Adrenal gland (tissue), 12 donors: ENCODE results near the gene ZBTB5. TPM values are rescaled to one million over a fixed set of nuclear protein-coding genes. Genes with fewer than 3 reads are reported as not detected.
A peak's percentile ranks its signal among the peaks of the same experiment; 100 is the strongest.
"Not testable (repeated sequence)": the region's sequence is repeated elsewhere in the genome, so short reads cannot be mapped to it uniquely, and the experiment has no call there.

Source experiments
- DNase-seq, 7 donors: peaks; one replicate each; pipeline ENCODE4 v3.0.0-alpha.2; 2019 to 2020
- H3K27ac ChIP-seq, 5 donors: fragments of 200-600 bp; sonication (generic) in 4 of 5; 1 replicate in 3 of 5; 2 replicates in 2 of 5; pipeline versions ENCODE4 v1.5.1 to v1.8.0; 2016 to 2020; ENCODE audit warnings: mild to moderate bottlenecking in 1 of 5
- H3K27me3 ChIP-seq: fragments of 200-600 bp; 2 replicates; pipeline ENCODE4 v1.8.0; 2021
- H3K36me3 ChIP-seq, 2 donors: fragments of 200-600 bp; replicated peaks in 1 of 2; 1 replicate in 1 of 2; 2 replicates in 1 of 2; pipeline versions ENCODE4 v1.5.1 to v1.8.0; 2018 to 2022
- H3K4me1 ChIP-seq, 2 donors: fragments of 200-600 bp; replicated peaks in 1 of 2; 1 replicate in 1 of 2; 2 replicates in 1 of 2; pipeline versions ENCODE4 v1.5.1 to v1.8.0; 2018 to 2021
- H3K4me3 ChIP-seq, 4 donors: fragments of 200-600 bp; sonication (generic) in 3 of 4; one replicate each; pipeline ENCODE4 v1.5.1; 2016 to 2018
- H3K9me3 ChIP-seq, 3 donors: fragments of 200-600 bp; sonication (generic) in 1 of 3; replicated peaks in 1 of 3; 1 replicate in 2 of 3; 2 replicates in 1 of 3; pipeline versions ENCODE4 v1.5.1 to v1.8.0; 2016 to 2021
- CTCF ChIP-seq, 6 experiments: fragments of 450-650 bp in 4 of 6; fragments of 200-600 bp in 2 of 6; sonication (generic) in 1 of 6; IDR thresholded peaks; 1 replicate in 5 of 6; 2 replicates in 1 of 6; pipeline versions ENCODE4 v1.5.1 to v1.8.0; 2016 to 2021; ENCODE audit warnings: antibody characterized with exemption in 6 of 6, mild to moderate bottlenecking in 2 of 6, moderate library complexity in 1 of 6
- POLR2A ChIP-seq, 2 donors: fragments of 450-650 bp; IDR thresholded peaks; one replicate each; pipeline ENCODE4 v1.6.1; 2017; ENCODE audit warnings: antibody characterized with exemption in 2 of 2, mild to moderate bottlenecking in 2 of 2, moderate library complexity in 1 of 2
- WGBS, 4 donors: extraction: QIAGEN DNeasy Blood & Tissue Kit in 2 of 4; methylation state at CpG; one replicate each; pipeline versions ENCODE4 v1.1.5 to v1.1.7; 2013 to 2017; 5-methylcytosine and 5-hydroxymethylcytosine counted together
- intact Hi-C, 2 donors: fragments of 100-400 bp; cut with DNase I; formaldehyde crosslinking; loops; one replicate each; pipeline versions ENCODE4 v1.14.1 to v1.15.0; 2022 to 2023
- polyA plus RNA-seq, 3 donors: library from polyadenylated mRNA; stranded (reverse); fragments of 200-250 nt in 2 of 3; fragments of 350-450 nt in 1 of 3; fragmentation: Illumina TruSeq in 1 of 3; extraction: RNeasy Lipid Tissue Mini Kit (QIAGEN cat#74804) in 1 of 3; gene quantifications; one replicate each; pipeline ENCODE4 v1.2.3, GENCODE V29; 2013 to 2014
- total RNA-seq, 9 donors: library from RNA; depleted of rRNA in 4 of 9; stranded (reverse); fragments of >200 nt in 4 of 9; fragments of 120-200 nt in 1 of 9; fragmentation: NEBNext Ultra II Directional in 1 of 9; extraction: Animal tissue kit (Norgen Biotek cat#: 25700) in 1 of 9; gene quantifications; one replicate each; pipeline versions ENCODE4 v1.1.0 to v1.2.4, GENCODE V29; 2013 to 2023
- donor health status: healthy with polysubstance abuse.
- donor health status: Bipolar disorder and iron deficiency.
- donor health status: DM: yes; HTN: yes; CAD: no.
- donor health status: DM: no; HTN: no; CAD: no.
- donor health status: DM: no; HTN: no; CAD: no.
- donor health status: DM: yes; HTN: yes; CAD: no.

Gene ZBTB5
- total and polyA plus RNA-seq, 12 donors = 2.3 to 19.6 (median 10.6) TPM

- TF ChIP-seq POLR2A (IDR thresholded peaks at IDR 0.05) (no peak), CTCF (IDR thresholded peaks at IDR 0.05) (no peak)
- Histone ChIP-seq H3K27ac (peak overlapping the region in 4 of 5 donors; percentile 32 to 68 (median 42)), H3K36me3 (no peaks in the 10 kb centered on the region), H3K4me1 (peaks cover 14 to 18% of the 10 kb centered on the region in 2 donors), H3K4me3 (no peak overlapping the region), H3K9me3 (no peaks in the 10 kb centered on the region), H3K27me3 (no peaks in the 10 kb centered on the region)
- 27 to 44% (median 34%) methylated on average over 3 of the region's 3 CpGs for WGBS, 4 donors
- DNase-seq = no peak
- intact Hi-C loops = no loop called here
Measured at GRCh38 chr9:37405350-37405749, 59.9 kb downstream of the ZBTB5 start.

GRCh38 chr9:37404590-37404989 is 60.7 kb downstream of the ZBTB5 start:
- Histone ChIP-seq H3K36me3 (no peaks in the 10 kb centered on the region), H3K27ac (peak overlapping the region in 4 of 5 donors; percentile 32 to 68 (median 42)), H3K9me3 (no peaks in the 10 kb centered on the region), H3K4me3 (no peak overlapping the region), H3K27me3 (no peaks in the 10 kb centered on the region), H3K4me1 (peaks cover 14 to 18% of the 10 kb centered on the region in 2 donors)
- TF ChIP-seq CTCF (IDR thresholded peaks at IDR 0.05) (no peak), POLR2A (IDR thresholded peaks at IDR 0.05) (no peak)
- DNase-seq = peak in 1 of 7 donors; percentile 63
- intact Hi-C loops = no loop called here
- WGBS, 4 donors = 58 to 78% (median 67%) methylated on average over 6 to 9 of the region's 9 CpGs

- H3K9me3 ChIP-seq = no peaks in the 10 kb centered on the region
- intact Hi-C loops = no loop called here
- no peaks in the 10 kb centered on the region for H3K27me3 ChIP-seq
- H3K4me3 ChIP-seq = no peak overlapping the region
- H3K27ac ChIP-seq = no peak overlapping the region
- 76 to 90% (median 80%) methylated on average over 2 of the region's 2 CpGs for WGBS, 4 donors
- H3K4me1 ChIP-seq = no peaks in the 10 kb centered on the region
- no peaks in the 10 kb centered on the region for H3K36me3 ChIP-seq
- no peak for DNase-seq
- TF ChIP-seq POLR2A (IDR thresholded peaks at IDR 0.05) (no peak), CTCF (IDR thresholded peaks at IDR 0.05) (no peak)
Measured at GRCh38 chr9:37399336-37399735, 65.9 kb downstream of the ZBTB5 start.

- H3K36me3 ChIP-seq = no peaks in the 10 kb centered on the region
- TF ChIP-seq POLR2A (IDR thresholded peaks at IDR 0.05) (no peak), CTCF (IDR thresholded peaks at IDR 0.05) (no peak)
- DNase-seq = no peak
- no peak overlapping the region for H3K27ac ChIP-seq
- H3K27me3 ChIP-seq = no peaks in the 10 kb centered on the region
- H3K4me3 ChIP-seq = no peak overlapping the region
- H3K9me3 ChIP-seq = no peaks in the 10 kb centered on the region
- intact Hi-C loops = no loop called here
- H3K4me1 ChIP-seq = no peaks in the 10 kb centered on the region
- WGBS, 4 donors = 79 to 91% (median 87%) methylated on average over 7 of the region's 7 CpGs
Measured at GRCh38 chr9:37398464-37399025, 66.7 kb downstream of the ZBTB5 start.

- intact Hi-C loops, H3K27ac ChIP-seq, H3K4me3 ChIP-seq, DNase-seq, H3K4me1 ChIP-seq, H3K27me3 ChIP-seq, H3K9me3 ChIP-seq, H3K36me3 ChIP-seq: not testable (repeated sequence)
- WGBS, 4 donors = 90 to 98% (median 94%) methylated on average over 3 of the region's 3 CpGs
Measured at GRCh38 chr9:37397948-37398347, 67.3 kb downstream of the ZBTB5 start.
